Adrenal gland (tissue), 12 donors: ENCODE data around the gene ITPKB. TPM values are rescaled to one million over a fixed set of nuclear protein-coding genes. Genes with fewer than 3 reads are reported as not detected.
A peak's percentile ranks its signal among the peaks of the same experiment; 100 is the strongest.

Experiments
- DNase-seq, 7 donors: peaks; one replicate each; pipeline ENCODE4 v3.0.0-alpha.2; 2019 to 2020
- H3K27ac ChIP-seq, 5 donors: fragments of 200-600 bp; sonication (generic) in 4 of 5; 1 replicate in 3 of 5; 2 replicates in 2 of 5; pipeline versions ENCODE4 v1.5.1 to v1.8.0; 2016 to 2020; ENCODE audit warnings: mild to moderate bottlenecking in 1 of 5
- H3K27me3 ChIP-seq: fragments of 200-600 bp; 2 replicates; pipeline ENCODE4 v1.8.0; 2021
- H3K36me3 ChIP-seq, 2 donors: fragments of 200-600 bp; replicated peaks in 1 of 2; 1 replicate in 1 of 2; 2 replicates in 1 of 2; pipeline versions ENCODE4 v1.5.1 to v1.8.0; 2018 to 2022
- H3K4me1 ChIP-seq, 2 donors: fragments of 200-600 bp; replicated peaks in 1 of 2; 1 replicate in 1 of 2; 2 replicates in 1 of 2; pipeline versions ENCODE4 v1.5.1 to v1.8.0; 2018 to 2021
- H3K4me3 ChIP-seq, 4 donors: fragments of 200-600 bp; sonication (generic) in 3 of 4; one replicate each; pipeline ENCODE4 v1.5.1; 2016 to 2018
- H3K9me3 ChIP-seq, 3 donors: fragments of 200-600 bp; sonication (generic) in 1 of 3; replicated peaks in 1 of 3; 1 replicate in 2 of 3; 2 replicates in 1 of 3; pipeline versions ENCODE4 v1.5.1 to v1.8.0; 2016 to 2021
- CTCF ChIP-seq, 6 experiments: fragments of 450-650 bp in 4 of 6; fragments of 200-600 bp in 2 of 6; sonication (generic) in 1 of 6; IDR thresholded peaks; 1 replicate in 5 of 6; 2 replicates in 1 of 6; pipeline versions ENCODE4 v1.5.1 to v1.8.0; 2016 to 2021; ENCODE audit warnings: antibody characterized with exemption in 6 of 6, mild to moderate bottlenecking in 2 of 6, moderate library complexity in 1 of 6
- POLR2A ChIP-seq, 2 donors: fragments of 450-650 bp; IDR thresholded peaks; one replicate each; pipeline ENCODE4 v1.6.1; 2017; ENCODE audit warnings: antibody characterized with exemption in 2 of 2, mild to moderate bottlenecking in 2 of 2, moderate library complexity in 1 of 2
- WGBS, 4 donors: extraction: QIAGEN DNeasy Blood & Tissue Kit in 2 of 4; methylation state at CpG; one replicate each; pipeline versions ENCODE4 v1.1.5 to v1.1.7; 2013 to 2017; 5-methylcytosine and 5-hydroxymethylcytosine counted together
- intact Hi-C, 2 donors: fragments of 100-400 bp; cut with DNase I; formaldehyde crosslinking; loops; one replicate each; pipeline versions ENCODE4 v1.14.1 to v1.15.0; 2022 to 2023
- polyA plus RNA-seq, 3 donors: library from polyadenylated mRNA; stranded (reverse); fragments of 200-250 nt in 2 of 3; fragments of 350-450 nt in 1 of 3; fragmentation: Illumina TruSeq in 1 of 3; extraction: RNeasy Lipid Tissue Mini Kit (QIAGEN cat#74804) in 1 of 3; gene quantifications; one replicate each; pipeline ENCODE4 v1.2.3, GENCODE V29; 2013 to 2014
- total RNA-seq, 9 donors: library from RNA; depleted of rRNA in 4 of 9; stranded (reverse); fragments of >200 nt in 4 of 9; fragments of 120-200 nt in 1 of 9; fragmentation: NEBNext Ultra II Directional in 1 of 9; extraction: Animal tissue kit (Norgen Biotek cat#: 25700) in 1 of 9; gene quantifications; one replicate each; pipeline versions ENCODE4 v1.1.0 to v1.2.4, GENCODE V29; 2013 to 2023
- donor health status: healthy with polysubstance abuse.
- donor health status: Bipolar disorder and iron deficiency.
- donor health status: DM: yes; HTN: yes; CAD: no.
- donor health status: DM: no; HTN: no; CAD: no.
- donor health status: DM: no; HTN: no; CAD: no.
- donor health status: DM: yes; HTN: yes; CAD: no.

Gene ITPKB
- total and polyA plus RNA-seq, 12 donors, result 2.3 to 22.7 (median 13.0) TPM

GRCh38 chr1:226738421-226738994 is 574 bp downstream of the ITPKB start:
- peak in 4 of 7 donors; percentile 23 to 34 (median 31) for DNase-seq
- H3K36me3 ChIP-seq, result peaks cover 0 to 10% of the 10 kb centered on the region in 2 donors
- no peaks in the 10 kb centered on the region for H3K27me3 ChIP-seq
- intact Hi-C loops, result loop anchor here in 1 of 2 donors (10.0 kb wide), 1 partner anchor 84 kb away; no protein-coding TSS in a partner anchor
- no peaks in the 10 kb centered on the region for H3K9me3 ChIP-seq
- peak overlapping the region in 4 of 5 donors; percentile 44 to 86 (median 64) for H3K27ac ChIP-seq
- H3K4me3 ChIP-seq, result peak overlapping the region; percentile 3 to 86 (median 52)
- no peak for TF ChIP-seq CTCF (IDR thresholded peaks at IDR 0.05)
- no peak for TF ChIP-seq POLR2A (IDR thresholded peaks at IDR 0.05)
- 0 to 3% (median 2%) methylated on average over 19 to 52 of the region's 52 CpGs for WGBS, 4 donors
- H3K4me1 ChIP-seq, result peaks cover 0 to 30% of the 10 kb centered on the region in 2 donors

- no peaks in the 10 kb centered on the region for H3K27me3 ChIP-seq
- peak in 1 of 2 donors; percentile 7 for TF ChIP-seq POLR2A (IDR thresholded peaks at IDR 0.05)
- TF ChIP-seq CTCF (IDR thresholded peaks at IDR 0.05), result no peak
- peak overlapping the region in 3 of 5 donors; percentile 18 to 86 (median 71) for H3K27ac ChIP-seq
- 0 to 1% (median 0%) methylated on average over 3 to 49 of the region's 49 CpGs for WGBS, 4 donors
- H3K9me3 ChIP-seq, result no peaks in the 10 kb centered on the region
- intact Hi-C loops, result loop anchor here in 1 of 2 donors (10.0 kb wide), 1 partner anchor 83 kb away; no protein-coding TSS in a partner anchor
- H3K4me3 ChIP-seq, result peak overlapping the region; percentile 3 to 86 (median 52)
- peaks cover 0 to 10% of the 10 kb centered on the region in 2 donors for H3K36me3 ChIP-seq
- DNase-seq, result peak; percentile 35 to 63 (median 53)
- H3K4me1 ChIP-seq, result peaks cover 0 to 30% of the 10 kb centered on the region in 2 donors
These were observed 1.2 kb downstream of the ITPKB start for GRCh38 chr1:226737819-226738420.

- peak in 5 of 7 donors; percentile 22 to 36 (median 33) for DNase-seq
- Histone ChIP-seq H3K36me3 (peaks cover 0 to 10% of the 10 kb centered on the region in 2 donors), H3K27ac (peak overlapping the region in 3 of 5 donors; percentile 18 to 86 (median 71)), H3K4me3 (peak overlapping the region in 2 of 4 donors; percentile 40 to 65), H3K4me1 (peaks cover 0 to 30% of the 10 kb centered on the region in 2 donors), H3K27me3 (no peaks in the 10 kb centered on the region), H3K9me3 (no peaks in the 10 kb centered on the region)
- WGBS, 4 donors, result 13 to 32% (median 17%) methylated on average over 31 to 89 of the region's 89 CpGs
- no peak for TF ChIP-seq POLR2A (IDR thresholded peaks at IDR 0.05)
- peak in 1 of 6 experiments; percentile 1 for TF ChIP-seq CTCF (IDR thresholded peaks at IDR 0.05)
- intact Hi-C loops, result loop anchor here in 1 of 2 donors (10.0 kb wide), 1 partner anchor 82 kb away; no protein-coding TSS in a partner anchor
These were observed 1.9 kb downstream of the ITPKB start for GRCh38 chr1:226736908-226737818.
